ENCODE data around the gene ZNF683. TPM values are rescaled to one million over a fixed set of nuclear protein-coding genes. Genes with fewer than 3 reads are reported as not detected.

The ZNF683 gene
- total and polyA plus RNA-seq, 9 of the 15 experiments (the other 6 are each of a cell fraction or from before 2014, with no cell fraction given): not detected

GRCh38 chr1:26378879-26379251 is 6.3 kb upstream of the ZNF683 start (continued):
- TF ChIP-seq ZNF217 (CRISPR knock-in tag; IDR thresholded peaks at IDR 0.05): no peak
- no peak for TF ChIP-seq HNRNPL (IDR thresholded peaks at IDR 0.05; ENCODE audit: low read depth, low read length)
- TF ChIP-seq ZNF764 (CRISPR knock-in tag; IDR thresholded peaks at IDR 0.05; ENCODE audit: low read depth): no peak
- no peak for TF ChIP-seq ZNF511 (CRISPR knock-in tag; IDR thresholded peaks at IDR 0.05)
- TF ChIP-seq ZFX (CRISPR knock-in tag; IDR thresholded peaks at IDR 0.05): no peak
- no peak for TF ChIP-seq RBM34 (IDR thresholded peaks at IDR 0.05; ENCODE audit: borderline replicate concordance, insufficient read depth, low read length)
- no peak for TF ChIP-seq JUNB (CRISPR knock-in tag; conservative IDR thresholded peaks at IDR 0.05)
- TF ChIP-seq RBM25 (IDR thresholded peaks at IDR 0.05; ENCODE audit: low read depth, low read length, severe bottlenecking): peak; percentile 93
- peak in 1 of 2 experiments; percentile 85; a peak in 1 of 4 replicates for TF ChIP-seq HDAC1 (IDR thresholded peaks at IDR 0.05)
- TF ChIP-seq CHAMP1 (IDR thresholded peaks at IDR 0.05): 0 out of 2 replicates have a peak, but pooled peaks have one; percentile 69
- no peak for TF ChIP-seq ZNF518B (CRISPR knock-in tag; IDR thresholded peaks at IDR 0.05)
- TF ChIP-seq FIP1L1 (IDR thresholded peaks at IDR 0.05; ENCODE audit: low read depth, low read length, poor library complexity, severe bottlenecking): no peak
- TF ChIP-seq ZBTB7A (IDR thresholded peaks at IDR 0.05; ENCODE audit: borderline replicate concordance, control insufficient read depth, low read depth, low read length): no peak
- TF ChIP-seq CSDE1 (IDR thresholded peaks at IDR 0.05): peak in 1 of 2 experiments; percentile 63; a peak in 1 of 4 replicates
- no peak; the same call in 1 of the 2 replicates for TF ChIP-seq ZZZ3 (IDR thresholded peaks at IDR 0.05)
- no peak for TF ChIP-seq MTA1 (IDR thresholded peaks at IDR 0.05; ENCODE audit: borderline replicate concordance)
- TF ChIP-seq KHSRP (IDR thresholded peaks at IDR 0.05): no peak
- no peak for TF ChIP-seq MCM2 (IDR thresholded peaks at IDR 0.05; ENCODE audit: low read depth)
- TF ChIP-seq BCL6 (CRISPR knock-in tag; IDR thresholded peaks at IDR 0.05): no peak
- no peak for TF ChIP-seq NCOA2 (IDR thresholded peaks at IDR 0.05; ENCODE audit: partially characterized antibody in 2 of 2)
- no peak for TF ChIP-seq DNMT1 (IDR thresholded peaks at IDR 0.05)
- TF ChIP-seq RHOXF2B (CRISPR knock-in tag; conservative IDR thresholded peaks at IDR 0.05): no peak
